Chondrocyte (in vitro differentiated cells): ENCODE measurements around the gene IL4I1. TPM values are rescaled to one million over a fixed set of nuclear protein-coding genes. Genes with fewer than 3 reads are reported as not detected.

Source experiments
- DNase-seq: peaks from one replicate; pipeline ENCODE4 v3.0.0; 2021; ENCODE audit warnings: mixed read lengths, low spot score
- H3K27ac Mint-ChIP-seq: one replicate; pipeline ENCODE4 v1.8.0; 2021; ENCODE audit warnings: mild to moderate bottlenecking, moderate library complexity, mixed read lengths; ENCODE audit not compliant: unreplicated experiment
- H3K27me3 Mint-ChIP-seq: 2 replicates; pipeline ENCODE4 v1.8.0; 2021; ENCODE audit warnings: low read depth, mixed read lengths
- H3K36me3 Mint-ChIP-seq: 2 replicates; pipeline ENCODE4 v1.8.0; 2021; ENCODE audit warnings: low read depth, mixed read lengths
- H3K4me1 Mint-ChIP-seq: 2 replicates; pipeline ENCODE4 v1.8.0; 2021; ENCODE audit warnings: low read depth, mild to moderate bottlenecking, mixed read lengths
- H3K4me3 Mint-ChIP-seq: one replicate; pipeline ENCODE4 v1.8.0; 2021; ENCODE audit warnings: mild to moderate bottlenecking, moderate library complexity, mixed read lengths; ENCODE audit not compliant: unreplicated experiment
- H3K9me3 Mint-ChIP-seq: 2 replicates; pipeline ENCODE4 v1.8.0; 2021; ENCODE audit warnings: low read depth, mixed read lengths
- CTCF ChIP-seq: fragments of 200-600 bp; sonication (generic); IDR thresholded peaks from 2 replicates; pipeline ENCODE4 v1.5.0; 2021; ENCODE audit warnings: antibody characterized with exemption, mild to moderate bottlenecking, moderate library complexity
- total RNA-seq: library from RNA; stranded (reverse); gene quantifications from 3 replicates; pipeline ENCODE4 v1.2.1, GENCODE V29; 2021

Gene IL4I1
- total RNA-seq, 1 donor from 2014 or later: 0.17 TPM

- H3K36me3 Mint-ChIP-seq: peaks cover 3% of the 10 kb centered on the region
- peaks cover 35% of the 10 kb centered on the region for H3K4me1 Mint-ChIP-seq
- DNase-seq: peak; percentile 69
- no peaks in the 10 kb centered on the region for H3K9me3 Mint-ChIP-seq
- TF ChIP-seq CTCF: no peak
- H3K4me3 Mint-ChIP-seq: no peak overlapping the region
- peak overlapping the region; percentile 39 for H3K27ac Mint-ChIP-seq
- H3K27me3 Mint-ChIP-seq: no peaks in the 10 kb centered on the region
Observed at GRCh38 chr19:49872245-49873128, 24.2 kb downstream of the IL4I1 start.

GRCh38 chr19:49871349-49871985 is 25.2 kb downstream of the IL4I1 start:
- peaks cover 3% of the 10 kb centered on the region for H3K36me3 Mint-ChIP-seq
- peak overlapping the region; percentile 39 for H3K27ac Mint-ChIP-seq
- H3K27me3 Mint-ChIP-seq: no peaks in the 10 kb centered on the region
- no peaks in the 10 kb centered on the region for H3K9me3 Mint-ChIP-seq
- no peak overlapping the region for H3K4me3 Mint-ChIP-seq
- no peak for DNase-seq
- TF ChIP-seq CTCF: no peak
- H3K4me1 Mint-ChIP-seq: peaks cover 40% of the 10 kb centered on the region

GRCh38 chr19:49870309-49870901 is 26.3 kb downstream of the IL4I1 start:
- peaks cover 3% of the 10 kb centered on the region for H3K36me3 Mint-ChIP-seq
- no peak overlapping the region for H3K4me3 Mint-ChIP-seq
- H3K27me3 Mint-ChIP-seq: no peaks in the 10 kb centered on the region
- H3K4me1 Mint-ChIP-seq: peaks cover 46% of the 10 kb centered on the region
- peak; percentile 91 for DNase-seq
- no peaks in the 10 kb centered on the region for H3K9me3 Mint-ChIP-seq
- TF ChIP-seq CTCF: no peak
- peak overlapping the region; percentile 95 for H3K27ac Mint-ChIP-seq

- peak; percentile 97 for DNase-seq
- H3K36me3 Mint-ChIP-seq: peaks cover 5% of the 10 kb centered on the region
- no peaks in the 10 kb centered on the region for H3K27me3 Mint-ChIP-seq
- no peak overlapping the region for H3K4me3 Mint-ChIP-seq
- no peaks in the 10 kb centered on the region for H3K9me3 Mint-ChIP-seq
- TF ChIP-seq CTCF: peak; percentile 31
- peak overlapping the region; percentile 95 for H3K27ac Mint-ChIP-seq
- H3K4me1 Mint-ChIP-seq: peaks cover 46% of the 10 kb centered on the region
Observed at GRCh38 chr19:49869484-49870308, 27.0 kb downstream of the IL4I1 start.
